HepG2 (cell line): ENCODE data around the gene FBXO48. TPM values are rescaled to one million over a fixed set of nuclear protein-coding genes. Genes with fewer than 3 reads are reported as not detected.

Experiments used
- ATAC-seq: fragments of 200-7000 bp; cut with Tn5 transposase; 3 replicates; pipeline ENCODE4 v1.9.1; 2020; ENCODE audit warnings: mild to moderate bottlenecking, moderate library complexity
- BruUV-seq: library from RNA; stranded (reverse); fragments of 400-500 nt; replicated peaks from 2 replicates; lab custom pipeline; 2021; lab: Mats Ljungman, UMichigan
- CTCF ChIA-PET: fragments of 300-600 bp; formaldehyde crosslinking; extraction: SDS; loops from one replicate; lab custom pipeline; 2021; ENCODE audit warnings: low total read pairs, inconsistent platforms, low intra/inter-chr PET ratio; lab: Yijun Ruan, JAX
- POLR2A ChIA-PET: fragments of 350-600 bp; sonication (Branson Sonifier 250); formaldehyde crosslinking; loops from one replicate; lab custom pipeline; 2020; ENCODE audit warnings: antibody characterized with exemption, inconsistent platforms; lab: Yijun Ruan, JAX
- DNase-seq: peaks from one replicate; pipeline ENCODE4 v3.0.0-alpha.2; 2015; ENCODE audit warnings: low spot score
- FAIRE-seq: peaks from 3 replicates; lab custom pipeline; 2011; peaks lifted over from hg19 to GRCh38; lab: Jason Lieb, UNC
- H2AFZ ChIP-seq: one replicate; pipeline ENCODE4 v1.6.1; 2011; ENCODE audit warnings: low read length, inconsistent platforms
- H3K27ac ChIP-seq: fragments of 300-600 bp; 3 replicates; pipeline ENCODE4 v1.8.0; 2011; ENCODE audit warnings: mixed run types, mild to moderate bottlenecking, mixed read lengths, low read length, inconsistent platforms; ENCODE audit not compliant: insufficient read depth; ENCODE audit errors: extremely low read length
- H3K27me3 ChIP-seq, 2 experiments: fragments of 200-600 bp in 1 of 2; 2 replicates in 1 of 2; 3 replicates in 1 of 2; pipeline versions ENCODE4 v1.6.0 to v1.8.0; 2011; ENCODE audit warnings: low read length in 2 of 2, mild to moderate bottlenecking in 2 of 2, moderate library complexity in 2 of 2, inconsistent platforms in 1 of 2; ENCODE audit not compliant: insufficient read depth in 2 of 2, control insufficient read depth in 1 of 2
- H3K36me3 ChIP-seq, 2 experiments: fragments of 200-600 bp in 1 of 2; replicated peaks in 1 of 2; 2 replicates in 1 of 2; 3 replicates in 1 of 2; pipeline versions ENCODE4 v1.5.1 to v1.8.0; 2011; ENCODE audit warnings: low read length in 2 of 2, inconsistent platforms in 1 of 2; ENCODE audit not compliant: insufficient read depth in 2 of 2, control insufficient read depth in 1 of 2
- H3K4me1 ChIP-seq: 2 replicates; pipeline ENCODE4 v1.5.1; 2012; ENCODE audit warnings: low read length, inconsistent platforms; ENCODE audit not compliant: insufficient read depth
- H3K4me2 ChIP-seq: 2 replicates; pipeline ENCODE4 v1.6.0; 2011; ENCODE audit warnings: low read depth, low read length, inconsistent platforms
- H3K4me3 ChIP-seq, 3 experiments: fragments of 200-600 bp in 1 of 3; sonication (generic), shearing (Covaris generic) in 1 of 3; replicated peaks in 1 of 3; 2 replicates each; pipeline ENCODE4 v1.5.1; 2011 to 2016; ENCODE audit warnings: low read length in 3 of 3, inconsistent platforms in 2 of 3, low read depth in 2 of 3, mild to moderate bottlenecking in 2 of 3, control low read depth in 1 of 3, mixed read lengths in 1 of 3; ENCODE audit not compliant: insufficient read depth in 1 of 3
- H3K79me2 ChIP-seq: one replicate; pipeline ENCODE4 v1.6.1; 2011; ENCODE audit warnings: low read length, inconsistent platforms; ENCODE audit not compliant: insufficient read depth
- H3K9ac ChIP-seq: 2 replicates; pipeline ENCODE4 v1.6.0; 2011; ENCODE audit warnings: mild to moderate bottlenecking, low read depth, low read length, inconsistent platforms; ENCODE audit not compliant: insufficient read depth
- H3K9me3 ChIP-seq: 2 replicates; pipeline ENCODE4 v1.5.1; 2012; ENCODE audit warnings: mild to moderate bottlenecking, low read length
- H4K20me1 ChIP-seq: 2 replicates; pipeline ENCODE4 v1.6.0; 2011; ENCODE audit warnings: inconsistent platforms, mild to moderate bottlenecking, low read length, moderate library complexity; ENCODE audit not compliant: insufficient read depth
- CBFB ChIP-seq: sonication (generic); formaldehyde crosslinking; IDR thresholded peaks from 2 replicates; pipeline ENCODE4 v1.4.0; 2020; ENCODE audit warnings: missing genetic modification reagents
- CENPBD1 ChIP-seq: sonication (generic); formaldehyde crosslinking; IDR thresholded peaks from 2 replicates; pipeline ENCODE4 v1.8.0; 2022; ENCODE audit warnings: missing genetic modification reagents, low read depth, mild to moderate bottlenecking, borderline replicate concordance
- FOXK2 ChIP-seq: fragments of 450-650 bp; IDR thresholded peaks from 2 replicates; pipeline ENCODE4 v1.6.1; 2016
- HNF4G ChIP-seq, 2 experiments: sonication (generic) in 1 of 2; formaldehyde crosslinking in 1 of 2; IDR thresholded peaks; 2 replicates each; pipeline versions ENCODE4 v1.4.0 to v1.6.1; 2011 to 2020; ENCODE audit warnings: borderline replicate concordance in 2 of 2, low read depth in 2 of 2, mild to moderate bottlenecking in 2 of 2, low read length in 1 of 2, missing genetic modification reagents in 1 of 2, moderate library complexity in 1 of 2
- NBN ChIP-seq: fragments of 450-650 bp; conservative IDR thresholded peaks from 2 replicates; pipeline ENCODE4 v1.6.1; 2017
- NCOA5 ChIP-seq: sonication (generic); formaldehyde crosslinking; IDR thresholded peaks from 2 replicates; pipeline ENCODE4 v1.4.0; 2020; ENCODE audit warnings: missing genetic modification reagents
- PITX1 ChIP-seq: sonication (generic); formaldehyde crosslinking; IDR thresholded peaks from 2 replicates; pipeline ENCODE4 v1.5.1; 2020; ENCODE audit warnings: mild to moderate bottlenecking, missing genetic modification reagents
- RXRA ChIP-seq: sonication (generic); formaldehyde crosslinking; IDR thresholded peaks from 2 replicates; pipeline ENCODE4 v1.5.1; 2020; ENCODE audit warnings: missing genetic modification reagents
- SNAPC4 ChIP-seq: sonication (generic); formaldehyde crosslinking; IDR thresholded peaks from 2 replicates; pipeline ENCODE4 v1.4.0; 2020; ENCODE audit warnings: mild to moderate bottlenecking, missing genetic modification reagents
- TRIM24 ChIP-seq: sonication (generic); formaldehyde crosslinking; IDR thresholded peaks from 2 replicates; pipeline ENCODE4 v1.8.0; 2022; ENCODE audit warnings: mild to moderate bottlenecking, missing genetic modification reagents
- ZGPAT ChIP-seq: IDR thresholded peaks from 2 replicates; pipeline ENCODE4 v1.6.1; 2016; ENCODE audit warnings: mild to moderate bottlenecking
- ZNF256 ChIP-seq: sonication (generic); formaldehyde crosslinking; conservative IDR thresholded peaks from 2 replicates; pipeline ENCODE4 v1.4.0; 2020; ENCODE audit warnings: missing genetic modification reagents
- ZNF550 ChIP-seq: sonication (generic); formaldehyde crosslinking; IDR thresholded peaks from 2 replicates; pipeline ENCODE4 v1.4.0; 2020; ENCODE audit warnings: mild to moderate bottlenecking, missing genetic modification reagents, borderline replicate concordance
- ZNF609 ChIP-seq: sonication (generic); formaldehyde crosslinking; IDR thresholded peaks from 2 replicates; pipeline ENCODE4 v1.4.0; 2020; ENCODE audit warnings: mild to moderate bottlenecking, missing genetic modification reagents, borderline replicate concordance
- WGBS: methylation state at CpG from one replicate; pipeline ENCODE4 v1.1.6; 2017; ENCODE audit warnings: low lambda C conversion rate; 5-methylcytosine and 5-hydroxymethylcytosine counted together
- in situ Hi-C: cut with HindIII; loops from 2 replicates; pipeline ENCODE4 v1.10.0; 2017; ENCODE audit warnings: low pct_unique_long_range_greater_than_20kb; ENCODE audit not compliant: extremely low pct_ligation_motif_present
- intact Hi-C: fragments of 100-400 bp; cut with micrococcal nuclease; formaldehyde crosslinking; loops from one replicate; pipeline ENCODE4 v1.10.0; 2022; ENCODE audit not compliant: unreplicated experiment
- polyA plus RNA-seq, 8 experiments: library from polyadenylated mRNA; depleted of rRNA in 3 of 8; stranded (reverse) in 7 of 8; unstranded in 1 of 8; fragments of >200 nt; fragmentation: Illumina TruSeq in 4 of 8; extraction: Trizol in 4 of 8; gene quantifications; 2 replicates each; pipeline versions ENCODE4 v1.2.1 to v1.2.3, GENCODE V29; 2011 to 2016; ENCODE audit warnings: low read depth in 4 of 8, missing spikeins in 1 of 8, mixed read lengths in 1 of 8; ENCODE audit not compliant: insufficient read depth in 1 of 8
- total RNA-seq, 5 experiments: library from RNA; depleted of rRNA; stranded (reverse); fragments of >200 nt; fragmentation: Illumina TruSeq; extraction: Trizol; gene quantifications; 2 replicates each; pipeline ENCODE4 v1.2.3, GENCODE V29; 2016; ENCODE audit warnings: low read depth in 1 of 5

FBXO48 gene
- total and polyA plus RNA-seq, 2 of the 13 experiments (the other 11 are each of a cell fraction or from before 2014, with no cell fraction given), result 0.42 to 1.1 TPM

GRCh38 chr2:68458981-68459380 is 8.1 kb downstream of the FBXO48 start:
- H3K9me3 ChIP-seq, result no peaks in the 10 kb centered on the region
- in situ Hi-C loops (no loop called here), intact Hi-C loops (no loop called here)
- H3K27ac ChIP-seq, result no peak overlapping the region
- no peak overlapping the region for H3K4me2 ChIP-seq
- peaks cover 0 to 2% of the 10 kb centered on the region in 2 experiments; a peak in 1 of 5 replicates for H3K27me3 ChIP-seq
- H3K4me1 ChIP-seq, result no peaks in the 10 kb centered on the region
- ChIA-PET POLR2A (no interaction called here), CTCF (no interaction called here)
- no peaks in the 10 kb centered on the region for H3K79me2 ChIP-seq
- H4K20me1 ChIP-seq, result no peaks in the 10 kb centered on the region
- WGBS, result 0% methylated on average over 1 of the region's 1 CpG
- DNase-seq (no peak), FAIRE-seq (no peak), ATAC-seq (no peak)
- H3K36me3 ChIP-seq, result no peaks in the 10 kb centered on the region
- BruUV-seq, result no TSS peak
- no peak overlapping the region for H2AFZ ChIP-seq
- H3K4me3 ChIP-seq, result no peak overlapping the region
- no peak overlapping the region for H3K9ac ChIP-seq
- TF ChIP-seq ZGPAT (CRISPR knock-in tag) (no peak), NCOA5 (CRISPR knock-in tag) (no peak), FOXK2 (no peak), ZNF256 (CRISPR knock-in tag) (no peak), PITX1 (no peak), TRIM24 (CRISPR knock-in tag) (no peak), CENPBD1 (no peak), ZNF609 (no peak), NBN (no peak), HNF4G (IDR thresholded peaks at IDR 0.05; ENCODE audit: borderline replicate concordance, low read depth, low read length) (no peak), HNF4G (CRISPR knock-in tag; IDR thresholded peaks at IDR 0.05; ENCODE audit: borderline replicate concordance, low read depth) (no peak), RXRA (CRISPR knock-in tag) (no peak), SNAPC4 (CRISPR knock-in tag) (no peak), ZNF550 (no peak), CBFB (CRISPR knock-in tag) (no peak)
